IMR-90 (cell line): ENCODE results near the gene DNAJC3. TPM values are rescaled to one million over a fixed set of nuclear protein-coding genes. Genes with fewer than 3 reads are reported as not detected.

Experiments
- ATAC-seq: fragments of 200-7000 bp; cut with Tn5 transposase; 2 replicates; pipeline ENCODE4 v1.9.1; 2020; ENCODE audit warnings: low read depth, mild to moderate bottlenecking, moderate library complexity
- BruUV-seq: library from RNA; stranded (reverse); fragments of 400-500 nt; replicated peaks from 2 replicates; lab custom pipeline; 2021; lab: Mats Ljungman, UMichigan
- CTCF ChIA-PET: fragments of 300-600 bp; formaldehyde crosslinking; extraction: SDS; loops from one replicate; lab custom pipeline; 2021; ENCODE audit warnings: antibody characterized with exemption; lab: Yijun Ruan, JAX
- POLR2A ChIA-PET: fragments of 300-600 bp; sonication (Branson Sonifier 250); formaldehyde crosslinking; loops from one replicate; lab custom pipeline; 2022; ENCODE audit warnings: antibody characterized with exemption; ENCODE audit not compliant: unreplicated experiment; lab: Charles Lee
- DNase-seq: peaks from one replicate; pipeline ENCODE4 v3.0.0; 2013
- H2AFZ ChIP-seq: replicated peaks from 2 replicates; pipeline ENCODE3; 2013; ENCODE audit warnings: low read length, mild to moderate bottlenecking; ENCODE audit not compliant: poor library complexity
- H2AK5ac ChIP-seq: 2 replicates; pipeline ENCODE4 v1.6.1; 2013; ENCODE audit warnings: low read depth, low read length, inconsistent platforms
- H2AK9ac ChIP-seq: replicated peaks from 2 replicates; pipeline ENCODE3; 2013; ENCODE audit warnings: mild to moderate bottlenecking, low read depth, low read length, moderate library complexity; ENCODE audit not compliant: poor library complexity
- H2BK120ac ChIP-seq: 2 replicates; pipeline ENCODE4 v1.6.1; 2013; ENCODE audit warnings: low read depth, low read length, inconsistent platforms
- H2BK15ac ChIP-seq: 3 replicates; pipeline ENCODE4 v1.6.1; 2013; ENCODE audit warnings: low read depth, low read length, inconsistent platforms
- H2BK20ac ChIP-seq: 2 replicates; pipeline ENCODE4 v1.6.1; 2013; ENCODE audit warnings: low read depth, mild to moderate bottlenecking, inconsistent platforms, low read length, moderate library complexity
- H2BK5ac ChIP-seq: 2 replicates; pipeline ENCODE4 v1.6.1; 2013; ENCODE audit warnings: mild to moderate bottlenecking, low read depth, low read length, inconsistent platforms; ENCODE audit not compliant: poor library complexity, severe bottlenecking
- H3K14ac ChIP-seq: replicated peaks from 2 replicates; pipeline ENCODE4 v1.6.1; 2013; ENCODE audit warnings: low read depth, low read length, inconsistent platforms
- H3K18ac ChIP-seq: 2 replicates; pipeline ENCODE4 v1.6.1; 2013; ENCODE audit warnings: low read depth, low read length, control low read depth
- H3K23ac ChIP-seq: 2 replicates; pipeline ENCODE4 v1.6.1; 2013; ENCODE audit warnings: low read depth, low read length, inconsistent platforms
- H3K27ac ChIP-seq: 2 replicates; pipeline ENCODE4 v1.5.1; 2013; ENCODE audit warnings: mild to moderate bottlenecking, control low read depth, low read length; ENCODE audit not compliant: insufficient read depth
- H3K27me3 ChIP-seq: 2 replicates; pipeline ENCODE4 v1.6.1; 2013; ENCODE audit warnings: low read length; ENCODE audit not compliant: control insufficient read depth, insufficient read depth
- H3K36me3 ChIP-seq: 2 replicates; pipeline ENCODE4 v1.6.1; 2013; ENCODE audit warnings: low read length, mixed read lengths; ENCODE audit not compliant: control insufficient read depth, insufficient read depth
- H3K4ac ChIP-seq: 2 replicates; pipeline ENCODE4 v1.6.1; 2013; ENCODE audit warnings: low read depth, low read length, inconsistent platforms
- H3K4me1 ChIP-seq: 2 replicates; pipeline ENCODE4 v1.6.1; 2013; ENCODE audit warnings: low read length, mixed read lengths; ENCODE audit not compliant: control insufficient read depth, insufficient read depth
- H3K4me2 ChIP-seq: 2 replicates; pipeline ENCODE4 v1.6.1; 2013; ENCODE audit warnings: low read depth, mild to moderate bottlenecking, control low read depth, low read length, moderate library complexity
- H3K4me3 ChIP-seq: 2 replicates; pipeline ENCODE4 v1.5.1; 2013; ENCODE audit warnings: low read depth, mild to moderate bottlenecking, control low read depth, low read length, moderate library complexity; ENCODE audit not compliant: insufficient read depth
- H3K56ac ChIP-seq: 2 replicates; pipeline ENCODE4 v1.6.1; 2013; ENCODE audit warnings: low read length, inconsistent platforms; ENCODE audit not compliant: insufficient read depth; ENCODE audit errors: extremely low read depth
- H3K79me1 ChIP-seq, 2 experiments: 2 replicates each; pipeline ENCODE4 v1.6.1; 2013; ENCODE audit warnings: low read length in 2 of 2, inconsistent platforms in 1 of 2, low read depth in 1 of 2
- H3K9ac ChIP-seq: 2 replicates; pipeline ENCODE4 v1.6.1; 2013; ENCODE audit warnings: low read depth, low read length, control low read depth
- H3K9me1 ChIP-seq: 2 replicates; pipeline ENCODE4 v1.6.1; 2013; ENCODE audit warnings: low read length, inconsistent platforms; ENCODE audit not compliant: insufficient read depth
- H3K9me3 ChIP-seq: 2 replicates; pipeline ENCODE4 v1.6.1; 2013; ENCODE audit warnings: low read length; ENCODE audit not compliant: control insufficient read depth, insufficient read depth
- H4K20me1 ChIP-seq: 2 replicates; pipeline ENCODE4 v1.6.1; 2013; ENCODE audit warnings: low read length, inconsistent platforms; ENCODE audit not compliant: insufficient read depth
- H4K5ac ChIP-seq: 2 replicates; pipeline ENCODE4 v1.6.1; 2013; ENCODE audit warnings: mild to moderate bottlenecking, low read depth, low read length, control low read depth
- H4K8ac ChIP-seq, 2 experiments: 2 replicates each; pipeline ENCODE4 v1.6.1; 2013; ENCODE audit warnings: low read depth in 2 of 2, low read length in 2 of 2, control low read depth in 1 of 2, inconsistent platforms in 1 of 2
- H4K91ac ChIP-seq: 2 replicates; pipeline ENCODE4 v1.6.1; 2013; ENCODE audit warnings: low read depth, low read length, inconsistent platforms; ENCODE audit not compliant: insufficient read depth
- BHLHE40 ChIP-seq: fragments of 150-350 bp; IDR thresholded peaks from 2 replicates; pipeline ENCODE4 v1.6.1; 2016; ENCODE audit warnings: mild to moderate bottlenecking, low read depth, low read length
- CEBPB ChIP-seq: IDR thresholded peaks from 2 replicates; pipeline ENCODE4 v1.6.1; 2012; ENCODE audit warnings: low read depth, low read length, improper control_type of control experiment
- CHD1 ChIP-seq: IDR thresholded peaks from 2 replicates; pipeline ENCODE4 v1.6.1; 2012; ENCODE audit warnings: low read depth, low read length, improper control_type of control experiment
- CTCF ChIP-seq: conservative IDR thresholded peaks from 2 replicates; pipeline ENCODE4 v1.5.1; 2012; ENCODE audit warnings: mild to moderate bottlenecking, low read depth, low read length, improper control_type of control experiment
- ELK1 ChIP-seq: fragments of 150-350 bp; IDR thresholded peaks from 2 replicates; pipeline ENCODE4 v1.6.1; 2016; ENCODE audit warnings: low read depth, mild to moderate bottlenecking, low read length, moderate library complexity, borderline replicate concordance
- FOS ChIP-seq: fragments of 150-350 bp; IDR thresholded peaks from 2 replicates; pipeline ENCODE4 v1.6.1; 2016; ENCODE audit warnings: low read depth, low read length
- MAFK ChIP-seq: IDR thresholded peaks from 2 replicates; pipeline ENCODE4 v1.6.1; 2012; ENCODE audit warnings: low read depth, low read length, improper control_type of control experiment
- MAZ ChIP-seq: IDR thresholded peaks from 2 replicates; pipeline ENCODE4 v1.6.1; 2012; ENCODE audit warnings: low read depth, mild to moderate bottlenecking, low read length, improper control_type of control experiment, moderate library complexity, borderline replicate concordance
- MXI1 ChIP-seq: IDR thresholded peaks from 2 replicates; pipeline ENCODE4 v1.6.1; 2012; ENCODE audit warnings: low read depth, mild to moderate bottlenecking, low read length, moderate library complexity, borderline replicate concordance
- NFE2L2 ChIP-seq: fragments of 150-350 bp; IDR thresholded peaks from 2 replicates; pipeline ENCODE4 v1.6.1; 2016; ENCODE audit warnings: low read depth, mild to moderate bottlenecking, low read length
- POLR2A ChIP-seq: IDR thresholded peaks from 2 replicates; pipeline ENCODE4 v1.6.1; 2012; ENCODE audit warnings: mild to moderate bottlenecking, low read depth, low read length
- RAD21 ChIP-seq: IDR thresholded peaks from 2 replicates; pipeline ENCODE4 v1.6.1; 2012; ENCODE audit warnings: low read length, improper control_type of control experiment
- RCOR1 ChIP-seq: IDR thresholded peaks from 2 replicates; pipeline ENCODE4 v1.6.1; 2012; ENCODE audit warnings: mild to moderate bottlenecking, low read length, improper control_type of control experiment; ENCODE audit not compliant: insufficient replicate concordance
- RFX5 ChIP-seq: IDR thresholded peaks from 2 replicates; pipeline ENCODE4 v1.8.0; 2012; ENCODE audit warnings: low read depth, mild to moderate bottlenecking, low read length, moderate library complexity
- SMC3 ChIP-seq: fragments of 150-350 bp; IDR thresholded peaks from 2 replicates; pipeline ENCODE4 v1.6.1; 2016; ENCODE audit warnings: low read depth, mild to moderate bottlenecking, antibody characterized with exemption, low read length, moderate library complexity
- USF2 ChIP-seq: fragments of 150-350 bp; IDR thresholded peaks from 2 replicates; pipeline ENCODE4 v1.6.1; 2017; ENCODE audit warnings: mild to moderate bottlenecking, antibody characterized with exemption, low read length, low read depth
- WGBS, 2 experiments: methylation state at CpG; one replicate each; pipeline versions ENCODE4 v1.1.5 to v1.1.7; 2013; ENCODE audit warnings: missing lambda C conversion rate in 2 of 2; ENCODE audit not compliant: insufficient read length in 1 of 2; ENCODE audit errors: extremely low coverage in 2 of 2; 5-methylcytosine and 5-hydroxymethylcytosine counted together
- dilution Hi-C: fragments of 300-500 bp; cut with HindIII; formaldehyde crosslinking; loops from one replicate; pipeline ENCODE4 v1.14.3; 2018; ENCODE audit warnings: low sequenced_read_pairs; ENCODE audit not compliant: unreplicated experiment
- in situ Hi-C: fragments of 300-500 bp; cut with MboI; formaldehyde crosslinking; loops from 3 replicates; pipeline ENCODE4 v1.14.3; 2019; ENCODE audit warnings: low sequenced_read_pairs, inconsistent platforms, mixed read lengths
- intact Hi-C: fragments of 100-400 bp; cut with micrococcal nuclease; formaldehyde crosslinking; loops from 2 replicates; pipeline ENCODE4 v1.10.0; 2022
- polyA plus RNA-seq, 3 experiments: library from polyadenylated mRNA; depleted of rRNA; stranded (reverse); fragments of >200 nt; gene quantifications; 2 replicates each; pipeline ENCODE4 v1.2.3, GENCODE V29; 2012; ENCODE audit warnings: low replicate concordance in 1 of 3
- total RNA-seq: library from RNA; depleted of rRNA; stranded (reverse); fragments of >200 nt; gene quantifications from 2 replicates; pipeline ENCODE4 v1.2.3, GENCODE V29; 2012

DNAJC3 gene
- total and polyA plus RNA-seq, 2 of the 4 experiments (the other 2 are of a cell fraction): 10.7 to 28.5 TPM

GRCh38 chr13:95749545-95749944, 72.6 kb downstream of the DNAJC3 start:
- Histone ChIP-seq H3K18ac (no peak overlapping the region), H2AK9ac (no peak overlapping the region), H3K36me3 (no peaks in the 10 kb centered on the region), H4K91ac (no peak overlapping the region), H2BK120ac (no peak overlapping the region), H2AFZ (no peak overlapping the region), H3K9me1 (no peaks in the 10 kb centered on the region; the same call in none of the 2 replicates), H3K14ac (no peak overlapping the region), H3K9me3 (no peaks in the 10 kb centered on the region), H4K8ac (no peak overlapping the region), H2BK15ac (no peak overlapping the region), H3K23ac (no peak overlapping the region), H2BK5ac (no peak overlapping the region), H3K4ac (no peak overlapping the region), H4K5ac (no peak overlapping the region), H3K4me2 (no peak overlapping the region), H2BK20ac (no peak overlapping the region), H2AK5ac (no peak overlapping the region), H3K27ac (no peak overlapping the region), H3K79me1 (peaks cover 23 to 31% of the 10 kb centered on the region in 2 experiments), H3K4me3 (no peak overlapping the region), H3K27me3 (no peaks in the 10 kb centered on the region), H3K9ac (no peak overlapping the region), H3K4me1 (no peaks in the 10 kb centered on the region), H4K20me1 (peaks cover 4% of the 10 kb centered on the region; the same call in 1 of the 2 replicates), H3K56ac (no peak overlapping the region)
- TF ChIP-seq POLR2A: no peak
- TF ChIP-seq BHLHE40: no peak
- TF ChIP-seq RFX5: no peak
- no peak for TF ChIP-seq CEBPB
- TF ChIP-seq MXI1: no peak
- no peak for TF ChIP-seq CTCF
- TF ChIP-seq RAD21: no peak
- TF ChIP-seq MAFK: no peak
- TF ChIP-seq MAZ: no peak
- no peak for TF ChIP-seq USF2
- no peak for TF ChIP-seq RCOR1
- TF ChIP-seq SMC3: no peak
- TF ChIP-seq FOS: no peak
- no peak for TF ChIP-seq CHD1
- no peak for TF ChIP-seq NFE2L2
- no peak for TF ChIP-seq ELK1
- DNase-seq: no peak
- WGBS, 2 experiments: 80% methylated on average over 2 of the region's 4 CpGs; no CpG with 5 or more reads in 1 of the 2 experiments
- intact Hi-C loops: no loop called here
- BruUV-seq: no TSS peak
- CTCF ChIA-PET: no interaction called here
- dilution Hi-C loops: no loop called here
- POLR2A ChIA-PET: no interaction called here
- ATAC-seq: no peak
- in situ Hi-C loops: no loop called here
